Transverse colon (tissue), 4 donors: ENCODE measurements around the gene ZNF83. TPM values are rescaled to one million over a fixed set of nuclear protein-coding genes. Genes with fewer than 3 reads are reported as not detected.
A peak's percentile ranks its signal among the peaks of the same experiment; 100 is the strongest.
"Not testable (repeated sequence)": the region's sequence is repeated elsewhere in the genome, so short reads cannot be mapped to it uniquely, and the experiment has no call there.

ENCODE experiments used
- DNase-seq: peaks from one replicate; pipeline ENCODE4 v3.0.0-alpha.2; 2019
- H3K27ac ChIP-seq, 4 donors: fragments of 200-600 bp; sonication (generic); 2 replicates each; pipeline ENCODE4 v1.5.1; 2016 to 2018; ENCODE audit warnings: inconsistent platforms in 4 of 4
- H3K27me3 ChIP-seq: fragments of 200-600 bp; sonication (generic); 2 replicates; pipeline ENCODE4 v1.5.1; 2017; ENCODE audit warnings: inconsistent platforms
- H3K36me3 ChIP-seq, 4 donors: fragments of 200-600 bp; sonication (generic); 2 replicates each; pipeline ENCODE4 v1.5.1; 2017 to 2019; ENCODE audit warnings: inconsistent platforms in 4 of 4
- H3K4me1 ChIP-seq, 4 donors: fragments of 200-600 bp; sonication (generic); 2 replicates each; pipeline ENCODE4 v1.5.1; 2017 to 2020; ENCODE audit warnings: inconsistent platforms in 4 of 4
- H3K4me3 ChIP-seq, 4 donors: fragments of 200-600 bp; sonication (generic); 1 replicate in 1 of 4; 2 replicates in 3 of 4; pipeline versions ENCODE4 v1.5.1 to v1.6.1; 2017 to 2019; ENCODE audit warnings: inconsistent platforms in 4 of 4
- H3K9me3 ChIP-seq, 2 donors: fragments of 200-600 bp; sonication (generic); 2 replicates each; pipeline ENCODE4 v1.5.1; 2017 to 2019; ENCODE audit warnings: inconsistent platforms in 2 of 2
- EP300 ChIP-seq: sonication (generic); formaldehyde crosslinking; IDR thresholded peaks from one replicate; pipeline ENCODE4 v1.6.1; 2017; ENCODE audit warnings: antibody characterized with exemption, low read depth
- POLR2A ChIP-seq: fragments of 450-650 bp; IDR thresholded peaks from one replicate; pipeline ENCODE4 v1.6.1; 2016; ENCODE audit warnings: antibody characterized with exemption, mild to moderate bottlenecking, moderate library complexity
- POLR2AphosphoS5 ChIP-seq, 3 donors: sonication (generic); formaldehyde crosslinking; IDR thresholded peaks; one replicate each; pipeline ENCODE4 v1.6.1; 2016; ENCODE audit warnings: antibody characterized with exemption in 3 of 3
- WGBS, 2 donors: methylation state at CpG; one replicate each; pipeline ENCODE4 v1.1.5; 2018; ENCODE audit warnings: low coverage in 1 of 2; 5-methylcytosine and 5-hydroxymethylcytosine counted together
- in situ Hi-C, 4 donors: fragments of 200-750 bp; cut with MboI; loops; one replicate each; pipeline versions ENCODE4 v1.15.0 to v1.15.1; 2017; ENCODE audit warnings: low sequenced_read_pairs in 3 of 4, low pct_ligation_motif_present in 1 of 4, low pct_unique_long_range_greater_than_20kb in 1 of 4
- intact Hi-C: fragments of 100-400 bp; cut with DNase I; formaldehyde crosslinking; loops from one replicate; pipeline ENCODE4 v1.15.1; 2023; ENCODE audit warnings: low total_unique reads
- total RNA-seq, 4 donors: library from RNA; depleted of rRNA; stranded (reverse); fragments of >200 nt; gene quantifications; one replicate each; pipeline ENCODE4 v1.1.0, GENCODE V29; 2016
- TF ChIP-seq, protein P1 (sequence below), 5 experiments: fragments of 200-600 bp in 3 of 5; fragments of 450-650 bp in 2 of 5; sonication (generic) in 3 of 5; IDR thresholded peaks; 1 replicate in 2 of 5; 2 replicates in 3 of 5; pipeline ENCODE4 v1.5.1; 2016 to 2017; ENCODE audit warnings: antibody characterized with exemption in 5 of 5, inconsistent platforms in 3 of 5, mild to moderate bottlenecking in 2 of 5, moderate library complexity in 1 of 5

ZNF83 gene
- total RNA-seq, 4 donors from 2014 or later = 13.3 to 55.6 (median 26.7) TPM

DNA sequence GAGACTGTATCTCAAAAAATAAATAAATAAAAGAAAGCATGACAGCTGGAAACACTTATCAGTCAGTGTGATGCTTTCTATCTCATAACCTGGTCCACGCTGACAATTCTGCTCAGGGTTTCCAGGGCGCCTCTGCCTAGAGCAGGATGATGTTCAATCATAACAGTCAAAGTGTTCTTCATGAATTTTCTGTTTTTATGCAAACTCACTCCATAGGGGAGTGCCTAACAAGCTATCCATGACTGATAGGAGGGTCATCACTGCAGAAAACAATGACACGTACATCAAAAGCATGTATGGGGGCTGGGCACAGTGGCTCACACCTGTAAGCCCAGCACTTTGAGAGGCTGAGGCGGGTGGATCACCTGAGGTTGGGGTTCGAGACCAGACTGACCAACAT lies 41.4 kb upstream of the ZNF83 start:
- Histone ChIP-seq H3K36me3 (no peaks in the 10 kb centered on the region), H3K4me1 (no peaks in the 10 kb centered on the region), H3K9me3 (no peaks in the 10 kb centered on the region), H3K27ac (no peak overlapping the region), H3K27me3 (no peaks in the 10 kb centered on the region), H3K4me3 (no peak overlapping the region)
- 96 to 100% methylated on average over 1 to 5 of the region's 5 CpGs for WGBS, 2 donors
- TF ChIP-seq POLR2AphosphoS5 (IDR thresholded peaks at IDR 0.05) = no peak
- TF ChIP-seq EP300 = no peak
- TF ChIP-seq POLR2A = no peak
- TF ChIP-seq, protein P1, sequence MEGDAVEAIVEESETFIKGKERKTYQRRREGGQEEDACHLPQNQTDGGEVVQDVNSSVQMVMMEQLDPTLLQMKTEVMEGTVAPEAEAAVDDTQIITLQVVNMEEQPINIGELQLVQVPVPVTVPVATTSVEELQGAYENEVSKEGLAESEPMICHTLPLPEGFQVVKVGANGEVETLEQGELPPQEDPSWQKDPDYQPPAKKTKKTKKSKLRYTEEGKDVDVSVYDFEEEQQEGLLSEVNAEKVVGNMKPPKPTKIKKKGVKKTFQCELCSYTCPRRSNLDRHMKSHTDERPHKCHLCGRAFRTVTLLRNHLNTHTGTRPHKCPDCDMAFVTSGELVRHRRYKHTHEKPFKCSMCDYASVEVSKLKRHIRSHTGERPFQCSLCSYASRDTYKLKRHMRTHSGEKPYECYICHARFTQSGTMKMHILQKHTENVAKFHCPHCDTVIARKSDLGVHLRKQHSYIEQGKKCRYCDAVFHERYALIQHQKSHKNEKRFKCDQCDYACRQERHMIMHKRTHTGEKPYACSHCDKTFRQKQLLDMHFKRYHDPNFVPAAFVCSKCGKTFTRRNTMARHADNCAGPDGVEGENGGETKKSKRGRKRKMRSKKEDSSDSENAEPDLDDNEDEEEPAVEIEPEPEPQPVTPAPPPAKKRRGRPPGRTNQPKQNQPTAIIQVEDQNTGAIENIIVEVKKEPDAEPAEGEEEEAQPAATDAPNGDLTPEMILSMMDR (IDR thresholded peaks at IDR 0.05) = no peak
- in situ Hi-C loops (no loop called here), intact Hi-C loops (no loop called here)
- no peak for DNase-seq

DNA sequence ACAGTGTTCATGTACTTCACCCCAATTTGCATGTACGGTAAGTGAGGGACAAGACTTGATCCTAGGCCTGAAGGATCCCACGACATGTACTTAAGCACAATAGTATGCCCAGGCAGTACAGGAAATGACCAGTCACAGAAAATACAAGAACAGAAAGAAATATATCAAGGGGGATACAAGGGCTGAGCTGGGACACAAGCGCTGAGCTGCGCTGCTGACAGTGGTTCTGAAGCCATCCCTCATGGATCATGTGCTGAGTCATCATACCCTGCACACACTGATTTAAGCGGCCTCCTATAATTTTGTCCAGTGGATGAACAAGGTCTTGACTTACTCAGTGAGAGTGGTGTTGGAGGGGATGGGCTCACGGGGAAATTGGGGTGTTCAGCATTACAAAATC lies 37.1 kb upstream of the ZNF83 start:
- H3K27ac ChIP-seq, in situ Hi-C loops, DNase-seq, H3K36me3 ChIP-seq, H3K27me3 ChIP-seq, H3K9me3 ChIP-seq, H3K4me1 ChIP-seq, intact Hi-C loops, H3K4me3 ChIP-seq: not testable (repeated sequence)
- WGBS, 2 donors = 96 to 100% methylated on average over 1 to 6 of the region's 6 CpGs

DNA sequence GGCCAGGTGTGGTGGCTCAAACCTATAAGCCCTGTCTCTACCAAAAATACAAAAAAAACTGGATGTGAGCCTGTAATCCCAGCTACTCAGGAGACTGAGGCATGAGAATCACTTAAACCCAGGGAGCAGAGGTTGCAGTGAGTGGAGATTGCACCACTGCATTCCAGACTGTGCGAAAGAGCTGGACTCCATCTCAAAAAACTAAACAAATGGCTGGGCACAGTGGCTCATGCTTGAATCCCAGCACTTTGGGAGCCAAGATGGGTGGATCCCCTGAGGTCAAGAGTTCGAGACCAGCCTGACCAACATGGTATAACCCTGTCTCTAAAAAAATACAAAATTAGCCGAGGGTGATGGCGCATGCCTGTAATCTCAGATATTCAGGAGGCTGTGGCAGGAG lies 34.9 kb upstream of the ZNF83 start:
- no peaks in the 10 kb centered on the region for H3K27me3 ChIP-seq
- WGBS, 2 donors = 88 to 100% methylated on average over 2 to 4 of the region's 4 CpGs
- in situ Hi-C loops = no loop called here

DNA sequence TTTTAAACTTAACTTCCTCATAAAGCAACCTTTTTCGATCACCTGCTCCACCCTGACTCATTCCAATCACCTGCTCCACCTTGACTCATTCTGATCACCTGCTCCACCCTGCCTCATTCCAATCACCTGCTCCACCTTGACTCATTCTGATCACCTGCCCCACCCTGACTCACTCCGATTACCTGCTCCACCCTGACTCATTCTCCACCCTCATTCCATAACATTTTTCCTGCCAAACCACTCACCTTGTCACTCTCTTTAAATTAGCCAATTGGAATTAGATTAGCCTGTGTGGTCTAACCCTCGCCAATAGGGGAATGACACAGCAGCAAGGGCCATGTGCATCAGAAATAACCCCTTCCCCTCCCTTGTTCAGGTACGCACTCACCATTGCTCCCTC lies 31.9 kb upstream of the ZNF83 start:
- DNase-seq = peak; percentile 12
- in situ Hi-C loops = no loop called here
- no peak overlapping the region for H3K27ac ChIP-seq
- intact Hi-C loops = no loop called here
- no peaks in the 10 kb centered on the region for H3K9me3 ChIP-seq
- no peak overlapping the region for H3K4me3 ChIP-seq
- H3K4me1 ChIP-seq = no peaks in the 10 kb centered on the region
- no peaks in the 10 kb centered on the region for H3K36me3 ChIP-seq
- WGBS, 2 donors = 73 to 78% methylated on average over 4 of the region's 4 CpGs
- no peak for TF ChIP-seq EP300
- no peak for TF ChIP-seq POLR2A
- TF ChIP-seq, protein P1 (IDR thresholded peaks at IDR 0.05) = no peak
- no peak for TF ChIP-seq POLR2AphosphoS5 (IDR thresholded peaks at IDR 0.05)
- no peaks in the 10 kb centered on the region for H3K27me3 ChIP-seq

More for the DNA sequence above, 34.9 kb upstream of the ZNF83 start:
- no peaks in the 10 kb centered on the region for H3K9me3 ChIP-seq
- no peak for DNase-seq
- intact Hi-C loops = no loop called here
- TF ChIP-seq EP300 = no peak
- TF ChIP-seq POLR2AphosphoS5 (IDR thresholded peaks at IDR 0.05) = no peak
- TF ChIP-seq, protein P1 (IDR thresholded peaks at IDR 0.05) = no peak
- TF ChIP-seq POLR2A = no peak
- H3K4me1 ChIP-seq = no peaks in the 10 kb centered on the region
- H3K4me3 ChIP-seq = no peak overlapping the region
- no peak overlapping the region for H3K27ac ChIP-seq
- no peaks in the 10 kb centered on the region for H3K36me3 ChIP-seq

DNA sequence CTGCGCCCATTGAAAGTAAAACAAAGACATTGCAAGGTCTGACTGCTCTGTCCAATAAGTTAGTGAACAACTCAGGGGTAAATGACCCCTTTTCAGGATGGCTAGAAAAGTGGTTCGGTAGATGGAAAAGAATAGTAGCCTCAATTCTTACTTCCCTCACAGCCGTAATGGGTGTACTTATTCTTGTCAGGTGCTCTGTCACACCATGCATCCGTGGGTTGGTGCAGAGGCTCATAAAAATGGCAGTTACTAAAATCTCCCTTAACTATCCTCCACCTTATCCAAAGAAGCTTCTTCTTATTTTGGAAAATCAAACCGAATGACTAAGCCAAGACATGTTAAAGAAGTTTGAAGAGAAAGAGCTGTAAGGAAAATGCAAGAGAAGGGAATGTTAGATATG lies 31.4 kb upstream of the ZNF83 start:
- TF ChIP-seq POLR2A (no peak), EP300 (no peak), POLR2AphosphoS5 (IDR thresholded peaks at IDR 0.05) (no peak)
- TF ChIP-seq, protein P1 (IDR thresholded peaks at IDR 0.05) = no peak
- WGBS, 2 donors = 91 to 96% methylated on average over 4 to 5 of the region's 5 CpGs
- in situ Hi-C loops = no loop called here
- Histone ChIP-seq H3K9me3 (no peaks in the 10 kb centered on the region), H3K4me3 (no peak overlapping the region), H3K27me3 (no peaks in the 10 kb centered on the region), H3K36me3 (no peaks in the 10 kb centered on the region), H3K4me1 (no peaks in the 10 kb centered on the region), H3K27ac (no peak overlapping the region)
- no peak for DNase-seq
- intact Hi-C loops = no loop called here
